ENCODE measurements around the gene ANKRD42. TPM values are rescaled to one million over a fixed set of nuclear protein-coding genes. Genes with fewer than 3 reads are reported as not detected.

ANKRD42 gene
- 4.5 TPM for polyA plus RNA-seq (2013, experiment 1 of 2)
- 4.4 TPM for polyA plus RNA-seq (2013, experiment 2 of 2)

DNA sequence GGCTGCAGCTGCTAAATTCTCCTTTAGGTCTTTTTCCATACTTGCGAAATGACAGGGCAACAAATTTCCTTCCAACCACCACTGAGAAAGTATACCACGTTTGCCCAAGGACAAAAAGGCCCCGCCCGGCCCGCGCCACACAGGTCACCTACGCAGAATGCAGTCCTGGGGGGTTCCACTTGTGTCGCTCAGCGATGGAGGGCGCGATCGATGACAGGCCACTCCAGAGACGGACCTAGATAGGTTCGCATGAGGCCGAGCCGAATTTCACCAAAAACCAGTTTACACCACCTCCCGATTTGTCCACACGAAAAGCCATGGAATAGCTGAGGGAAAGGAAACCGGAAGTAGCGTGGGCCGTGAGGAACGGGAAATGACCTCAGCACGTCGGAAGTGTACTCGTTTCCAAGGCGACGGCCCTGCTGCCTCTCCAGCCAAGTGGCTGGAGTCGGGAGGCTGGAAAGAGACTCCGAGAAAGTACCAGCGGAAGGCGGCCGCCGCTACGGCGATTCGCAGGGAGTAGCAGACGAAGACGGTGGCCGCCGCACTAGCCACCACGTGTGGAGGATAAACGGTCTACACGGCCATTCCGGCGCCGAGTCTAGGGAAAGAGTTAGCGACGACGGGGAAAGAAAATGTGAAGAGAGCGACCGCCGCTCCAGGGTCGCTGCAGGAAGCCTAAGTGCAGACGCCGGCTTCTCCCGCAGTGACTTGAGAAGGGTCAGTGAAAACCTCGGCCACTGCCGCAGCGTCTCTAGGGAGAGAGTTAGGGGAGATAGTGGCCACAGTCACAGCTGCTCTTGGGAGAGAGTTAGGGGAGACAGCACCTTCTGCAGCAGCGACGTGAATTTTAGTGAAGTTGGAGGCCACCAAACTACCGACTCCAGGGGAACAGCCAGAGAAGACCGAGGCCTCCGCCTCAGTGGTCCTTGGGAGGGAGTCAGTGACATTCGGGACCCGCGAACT is at the start of gene ANKRD42:
ANKRD42 (plus strand) TSS at position 398 of the 966 bp plus-strand sequence. CDS start 959 bp downstream, outside the sequence.
- Histone ChIP-seq H2AK5ac (ENCODE audit: low read length) (no peak within 1 kb of the TSS), H3K36me3 (ENCODE audit: control insufficient read depth, insufficient read depth, low read length) (no peaks in the 10 kb centered on the region), H3K18ac (ENCODE audit: low read length) (no peak within 1 kb of the TSS), H2BK5ac (ENCODE audit: low read length) (no peak within 1 kb of the TSS), H3K56ac (ENCODE audit: low read length) (peak within 1 kb of the TSS; percentile 96), H3K27ac (ENCODE audit: low read depth, low read length) (peak within 1 kb of the TSS; percentile 16), H4K8ac (ENCODE audit: low read depth, low read length) (peak within 1 kb of the TSS; percentile 69), H3K4me1 (ENCODE audit: control insufficient read depth, low read depth, low read length) (peaks cover 4% of the 10 kb centered on the region), H3K79me2 (ENCODE audit: control insufficient read depth, insufficient read depth, low read length) (peaks cover 15% of the 10 kb centered on the region), H4K5ac (ENCODE audit: low read length) (peak within 1 kb of the TSS; percentile 36), H3K27me3 (ENCODE audit: insufficient read depth, low read length, poor library complexity) (no peaks in the 10 kb centered on the region), H2BK120ac (ENCODE audit: low read depth, low read length) (no peak within 1 kb of the TSS), H3K23ac (ENCODE audit: low read length) (no peak within 1 kb of the TSS), H3K9ac (ENCODE audit: low read length) (peak within 1 kb of the TSS; percentile 91), H3K4me3 (ENCODE audit: low read length) (peak within 1 kb of the TSS; percentile 93), H3K4ac (ENCODE audit: low read depth, low read length) (no peak within 1 kb of the TSS), H3K79me1 (ENCODE audit: low read length) (peaks cover 8% of the 10 kb centered on the region), H2BK15ac (replicated peaks; ENCODE audit: low read depth) (no peak within 1 kb of the TSS), H3K4me2 (ENCODE audit: low read length) (peak within 1 kb of the TSS; percentile 100)
- peak; percentile 99 for DNase-seq
- no CpG with 5 or more reads among the region's 67 CpGs for WGBS (ENCODE audit: extremely low coverage, insufficient coverage, low lambda C conversion rate)

DNA sequence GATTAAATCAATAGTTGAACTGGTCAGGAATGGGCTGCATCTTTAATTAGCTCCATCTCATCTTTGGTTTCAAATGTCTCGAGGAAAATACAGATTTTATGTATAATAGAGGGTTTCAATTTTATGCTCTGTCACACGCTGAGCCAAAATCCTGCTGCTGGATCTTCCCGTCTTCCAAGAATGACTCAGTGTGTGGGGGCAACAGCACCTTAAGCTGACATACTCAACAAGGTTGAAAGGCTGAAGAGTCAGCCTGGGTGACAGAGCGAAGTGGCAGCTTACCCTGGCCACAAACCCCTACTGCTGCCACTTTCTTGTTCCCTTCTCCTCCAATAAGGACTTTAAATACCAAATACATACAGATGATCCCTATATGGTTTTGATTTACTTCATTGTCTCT is 45.6 kb upstream of the ANKRD42 start:
- no peaks in the 10 kb centered on the region for H3K36me3 ChIP-seq (ENCODE audit: control insufficient read depth, insufficient read depth, low read length)
- no CpG with 5 or more reads among the region's 4 CpGs for WGBS (ENCODE audit: extremely low coverage, insufficient coverage, low lambda C conversion rate)
- no peak overlapping the region for H3K18ac ChIP-seq (ENCODE audit: low read length)
- no peak overlapping the region for H3K27ac ChIP-seq (ENCODE audit: low read depth, low read length)
- H3K4me3 ChIP-seq (ENCODE audit: low read length) = no peak overlapping the region
- no peak overlapping the region for H4K8ac ChIP-seq (ENCODE audit: low read depth, low read length)
- H3K79me1 ChIP-seq (ENCODE audit: low read length) = no peaks in the 10 kb centered on the region
- H3K56ac ChIP-seq (ENCODE audit: low read length) = no peak overlapping the region
- H4K5ac ChIP-seq (ENCODE audit: low read length) = no peak overlapping the region
- H2BK15ac ChIP-seq (replicated peaks; ENCODE audit: low read depth) = no peak overlapping the region
- no peak overlapping the region for H2BK120ac ChIP-seq (ENCODE audit: low read depth, low read length)
- no peak overlapping the region for H2BK5ac ChIP-seq (ENCODE audit: low read length)
- H3K23ac ChIP-seq (ENCODE audit: low read length) = no peak overlapping the region
- H2AK5ac ChIP-seq (ENCODE audit: low read length) = no peak overlapping the region
- H3K4me2 ChIP-seq (ENCODE audit: low read length) = no peak overlapping the region
- no peak overlapping the region for H3K4ac ChIP-seq (ENCODE audit: low read depth, low read length)
- H3K4me1 ChIP-seq (ENCODE audit: control insufficient read depth, low read depth, low read length) = no peaks in the 10 kb centered on the region
- H3K79me2 ChIP-seq (ENCODE audit: control insufficient read depth, insufficient read depth, low read length) = no peaks in the 10 kb centered on the region
- H3K27me3 ChIP-seq (ENCODE audit: insufficient read depth, low read length, poor library complexity) = no peaks in the 10 kb centered on the region
- DNase-seq = no peak
- no peak overlapping the region for H3K9ac ChIP-seq (ENCODE audit: low read length)

DNA sequence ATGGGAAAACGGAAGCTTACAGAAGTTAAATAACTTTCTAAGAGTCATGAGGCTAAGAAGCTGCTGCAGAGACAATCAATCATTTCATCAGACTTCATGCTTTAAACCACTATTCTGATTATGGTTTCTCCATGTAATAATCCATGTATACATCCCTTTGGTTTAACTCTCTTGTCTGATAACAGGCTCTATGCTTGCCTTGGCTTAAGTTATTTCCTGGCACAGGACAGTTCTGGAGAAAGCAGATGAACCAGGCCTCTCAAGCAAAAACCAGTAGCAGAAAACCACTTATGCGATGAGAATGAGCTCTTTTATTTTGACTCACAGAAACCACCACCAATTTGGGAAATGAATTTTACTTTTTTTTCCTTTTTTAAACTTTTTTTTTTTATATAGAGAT is 43.1 kb upstream of the ANKRD42 start:
- no peak overlapping the region for H3K27ac ChIP-seq (ENCODE audit: low read depth, low read length)
- H3K79me2 ChIP-seq (ENCODE audit: control insufficient read depth, insufficient read depth, low read length) = no peaks in the 10 kb centered on the region
- no peak overlapping the region for H2BK120ac ChIP-seq (ENCODE audit: low read depth, low read length)
- no CpG with 5 or more reads among the region's 2 CpGs for WGBS (ENCODE audit: extremely low coverage, insufficient coverage, low lambda C conversion rate)
- H3K4me3 ChIP-seq (ENCODE audit: low read length) = no peak overlapping the region
- H3K4me1 ChIP-seq (ENCODE audit: control insufficient read depth, low read depth, low read length) = no peaks in the 10 kb centered on the region
- no peak overlapping the region for H3K9ac ChIP-seq (ENCODE audit: low read length)
- H3K23ac ChIP-seq (ENCODE audit: low read length) = no peak overlapping the region
- H3K27me3 ChIP-seq (ENCODE audit: insufficient read depth, low read length, poor library complexity) = no peaks in the 10 kb centered on the region
- H3K56ac ChIP-seq (ENCODE audit: low read length) = no peak overlapping the region
- H3K79me1 ChIP-seq (ENCODE audit: low read length) = no peaks in the 10 kb centered on the region
- H2BK15ac ChIP-seq (replicated peaks; ENCODE audit: low read depth) = no peak overlapping the region
- no peak overlapping the region for H3K18ac ChIP-seq (ENCODE audit: low read length)
- no peaks in the 10 kb centered on the region for H3K36me3 ChIP-seq (ENCODE audit: control insufficient read depth, insufficient read depth, low read length)
- no peak overlapping the region for H3K4ac ChIP-seq (ENCODE audit: low read depth, low read length)
- H2AK5ac ChIP-seq (ENCODE audit: low read length) = no peak overlapping the region
- H4K8ac ChIP-seq (ENCODE audit: low read depth, low read length) = no peak overlapping the region
- no peak overlapping the region for H3K4me2 ChIP-seq (ENCODE audit: low read length)
- H4K5ac ChIP-seq (ENCODE audit: low read length) = no peak overlapping the region
- DNase-seq = no peak
- H2BK5ac ChIP-seq (ENCODE audit: low read length) = no peak overlapping the region

DNA sequence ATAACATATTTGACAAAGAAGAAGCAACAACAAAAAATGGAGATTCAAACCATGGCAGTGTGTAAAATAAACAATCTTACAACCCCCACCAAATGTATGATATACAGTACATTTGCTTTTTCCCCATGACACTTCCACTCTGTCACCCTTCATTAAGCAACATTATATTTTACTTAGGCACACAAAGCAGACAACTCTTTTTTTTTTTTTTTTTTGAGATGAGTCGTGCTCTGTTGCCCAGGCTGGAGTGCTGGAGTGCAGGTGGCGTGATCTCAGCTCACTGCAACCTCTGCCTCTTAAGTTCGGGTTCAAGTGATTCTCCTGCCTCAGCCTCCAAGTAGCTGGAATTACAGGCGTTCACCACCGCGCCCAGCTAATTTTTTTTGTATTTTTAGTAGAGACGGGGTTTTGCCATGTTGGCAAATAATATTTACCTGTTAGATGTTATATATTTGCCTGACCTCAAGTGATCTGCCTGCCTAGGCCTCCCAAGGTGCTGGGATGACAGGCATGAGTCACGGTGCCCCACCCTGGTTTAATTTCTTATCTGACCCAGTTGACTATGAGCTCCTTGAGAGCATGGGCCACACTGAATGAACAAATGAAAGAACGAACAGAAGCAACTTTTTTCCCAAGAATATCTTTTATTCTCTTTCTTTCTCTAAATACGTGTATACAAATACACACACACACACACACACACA is 42.1 kb upstream of the ANKRD42 start:
- no peaks in the 10 kb centered on the region for H3K4me1 ChIP-seq (ENCODE audit: control insufficient read depth, low read depth, low read length)
- H3K56ac ChIP-seq (ENCODE audit: low read length) = no peak overlapping the region
- H4K5ac ChIP-seq (ENCODE audit: low read length) = no peak overlapping the region
- no peak overlapping the region for H3K18ac ChIP-seq (ENCODE audit: low read length)
- H3K4me3 ChIP-seq (ENCODE audit: low read length) = no peak overlapping the region
- H3K9ac ChIP-seq (ENCODE audit: low read length) = no peak overlapping the region
- H3K36me3 ChIP-seq (ENCODE audit: control insufficient read depth, insufficient read depth, low read length) = no peaks in the 10 kb centered on the region
- no peak for DNase-seq
- H3K27ac ChIP-seq (ENCODE audit: low read depth, low read length) = no peak overlapping the region
- H2AK5ac ChIP-seq (ENCODE audit: low read length) = no peak overlapping the region
- no CpG with 5 or more reads among the region's 10 CpGs for WGBS (ENCODE audit: extremely low coverage, insufficient coverage, low lambda C conversion rate)
- H2BK15ac ChIP-seq (replicated peaks; ENCODE audit: low read depth) = no peak overlapping the region
- no peak overlapping the region for H3K4ac ChIP-seq (ENCODE audit: low read depth, low read length)
- no peaks in the 10 kb centered on the region for H3K79me1 ChIP-seq (ENCODE audit: low read length)
- H3K27me3 ChIP-seq (ENCODE audit: insufficient read depth, low read length, poor library complexity) = no peaks in the 10 kb centered on the region
- H3K79me2 ChIP-seq (ENCODE audit: control insufficient read depth, insufficient read depth, low read length) = no peaks in the 10 kb centered on the region
- H2BK5ac ChIP-seq (ENCODE audit: low read length) = no peak overlapping the region
- no peak overlapping the region for H3K23ac ChIP-seq (ENCODE audit: low read length)
- H4K8ac ChIP-seq (ENCODE audit: low read depth, low read length) = no peak overlapping the region
- H2BK120ac ChIP-seq (ENCODE audit: low read depth, low read length) = no peak overlapping the region
- H3K4me2 ChIP-seq (ENCODE audit: low read length) = no peak overlapping the region

DNA sequence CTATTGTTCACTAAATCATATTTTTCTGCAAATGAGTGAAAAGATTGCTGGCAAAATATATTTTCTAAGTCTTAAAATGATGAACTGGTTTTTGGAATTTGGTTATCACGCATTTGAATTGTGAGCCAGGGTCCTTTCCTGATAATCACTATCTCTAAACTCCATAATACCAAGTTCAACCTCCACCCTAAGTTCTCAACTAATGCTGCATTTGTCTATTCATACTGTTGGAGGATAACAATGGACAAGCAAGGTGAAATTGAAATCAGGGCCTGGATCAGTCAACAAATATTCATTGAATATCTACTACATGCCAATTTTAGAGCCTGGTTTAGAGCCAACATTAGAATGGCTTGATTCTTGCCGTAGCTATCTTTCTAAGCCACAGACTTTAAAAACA is 41.2 kb upstream of the ANKRD42 start:
- H3K79me1 ChIP-seq (ENCODE audit: low read length) = no peaks in the 10 kb centered on the region
- DNase-seq = no peak
- H3K4me2 ChIP-seq (ENCODE audit: low read length) = no peak overlapping the region
- no peak overlapping the region for H2BK120ac ChIP-seq (ENCODE audit: low read depth, low read length)
- H4K5ac ChIP-seq (ENCODE audit: low read length) = no peak overlapping the region
- H3K9ac ChIP-seq (ENCODE audit: low read length) = no peak overlapping the region
- WGBS (ENCODE audit: extremely low coverage, insufficient coverage, low lambda C conversion rate) = no CpG with 5 or more reads among the region's 2 CpGs
- no peak overlapping the region for H4K8ac ChIP-seq (ENCODE audit: low read depth, low read length)
- H2BK15ac ChIP-seq (replicated peaks; ENCODE audit: low read depth) = no peak overlapping the region
- no peak overlapping the region for H3K4ac ChIP-seq (ENCODE audit: low read depth, low read length)
- no peaks in the 10 kb centered on the region for H3K36me3 ChIP-seq (ENCODE audit: control insufficient read depth, insufficient read depth, low read length)
- no peaks in the 10 kb centered on the region for H3K27me3 ChIP-seq (ENCODE audit: insufficient read depth, low read length, poor library complexity)
- H2BK5ac ChIP-seq (ENCODE audit: low read length) = no peak overlapping the region
- H3K4me3 ChIP-seq (ENCODE audit: low read length) = no peak overlapping the region
- H3K56ac ChIP-seq (ENCODE audit: low read length) = no peak overlapping the region
- H3K23ac ChIP-seq (ENCODE audit: low read length) = no peak overlapping the region
- H3K27ac ChIP-seq (ENCODE audit: low read depth, low read length) = no peak overlapping the region
- H2AK5ac ChIP-seq (ENCODE audit: low read length) = no peak overlapping the region
- no peaks in the 10 kb centered on the region for H3K4me1 ChIP-seq (ENCODE audit: control insufficient read depth, low read depth, low read length)
- no peak overlapping the region for H3K18ac ChIP-seq (ENCODE audit: low read length)
- H3K79me2 ChIP-seq (ENCODE audit: control insufficient read depth, insufficient read depth, low read length) = peaks cover 3% of the 10 kb centered on the region
